Adipocyte (in vitro differentiated cells): ENCODE data around the gene MAPK8.
"Not testable (repeated sequence)": the region's sequence is repeated elsewhere in the genome, so short reads cannot be mapped to it uniquely, and the experiment has no call there.

Source experiments
- DNase-seq: peaks from one replicate; pipeline ENCODE4 v3.0.0-alpha.2; 2015; ENCODE audit warnings: low read depth
- H3K27me3 ChIP-seq: replicated peaks from 2 replicates; pipeline ENCODE4 v1.7.0; 2013; ENCODE audit warnings: mild to moderate bottlenecking, low read length, moderate library complexity; ENCODE audit not compliant: control insufficient read depth, insufficient read depth
- H3K36me3 ChIP-seq: 2 replicates; pipeline ENCODE4 v1.7.0; 2013; ENCODE audit warnings: low read length, mild to moderate bottlenecking, moderate library complexity; ENCODE audit not compliant: control insufficient read depth, insufficient read depth, severe bottlenecking
- H3K4me1 ChIP-seq: 2 replicates; pipeline ENCODE4 v1.7.0; 2013; ENCODE audit warnings: mild to moderate bottlenecking, low read length, moderate library complexity; ENCODE audit not compliant: control insufficient read depth, insufficient read depth
- H3K4me3 ChIP-seq: 2 replicates; pipeline ENCODE4 v1.7.0; 2013; ENCODE audit warnings: mild to moderate bottlenecking, low read length, moderate library complexity
- H3K9ac ChIP-seq: 2 replicates; pipeline ENCODE4 v1.7.0; 2013; ENCODE audit warnings: mild to moderate bottlenecking, low read length, moderate library complexity
- H3K9me3 ChIP-seq: 2 replicates; pipeline ENCODE4 v1.7.0; 2013; ENCODE audit warnings: mild to moderate bottlenecking, low read length, moderate library complexity; ENCODE audit not compliant: control insufficient read depth

Gene MAPK8

GRCh38 chr10:48421862-48422261 is 115.4 kb downstream of the MAPK8 start:
- not testable (repeated sequence) for H3K9me3 ChIP-seq, H3K9ac ChIP-seq, DNase-seq, H3K36me3 ChIP-seq, H3K4me3 ChIP-seq, H3K27me3 ChIP-seq, H3K4me1 ChIP-seq

GRCh38 chr10:48423884-48424283 is 117.4 kb downstream of the MAPK8 start:
- no peak for DNase-seq
- Histone ChIP-seq H3K9ac (no peak overlapping the region), H3K4me1 (no peaks in the 10 kb centered on the region), H3K27me3 (no peaks in the 10 kb centered on the region), H3K4me3 (no peak overlapping the region), H3K9me3 (no peaks in the 10 kb centered on the region), H3K36me3 (peaks cover 17% of the 10 kb centered on the region)

GRCh38 chr10:48428896-48429295 is 122.4 kb downstream of the MAPK8 start:
- Histone ChIP-seq H3K9me3 (no peaks in the 10 kb centered on the region), H3K9ac (no peak overlapping the region), H3K4me3 (no peak overlapping the region), H3K27me3 (no peaks in the 10 kb centered on the region), H3K36me3 (peaks cover 17% of the 10 kb centered on the region), H3K4me1 (peaks cover 4% of the 10 kb centered on the region)
- DNase-seq: no peak

- H3K27me3 ChIP-seq: no peaks in the 10 kb centered on the region
- H3K4me1 ChIP-seq: peaks cover 4% of the 10 kb centered on the region
- H3K9me3 ChIP-seq: no peaks in the 10 kb centered on the region
- H3K9ac ChIP-seq: no peak overlapping the region
- DNase-seq: no peak
- peaks cover 17% of the 10 kb centered on the region for H3K36me3 ChIP-seq
- H3K4me3 ChIP-seq: no peak overlapping the region
These were observed 122.8 kb downstream of the MAPK8 start for GRCh38 chr10:48429309-48429708.

- DNase-seq: no peak
- Histone ChIP-seq H3K36me3 (peaks cover 18% of the 10 kb centered on the region), H3K27me3 (no peaks in the 10 kb centered on the region)
These were observed 124.0 kb downstream of the MAPK8 start for GRCh38 chr10:48430402-48430993.

GRCh38 chr10:48431871-48432270 is 125.4 kb downstream of the MAPK8 start:
- peak; percentile 52 for DNase-seq
- H3K4me3 ChIP-seq: no peak overlapping the region
- peaks cover 26% of the 10 kb centered on the region for H3K36me3 ChIP-seq
- H3K9ac ChIP-seq: no peak overlapping the region
- H3K4me1 ChIP-seq: peaks cover 4% of the 10 kb centered on the region
- no peaks in the 10 kb centered on the region for H3K9me3 ChIP-seq
- no peaks in the 10 kb centered on the region for H3K27me3 ChIP-seq

More at GRCh38 chr10:48430402-48430993, 124.0 kb downstream of the MAPK8 start:
- Histone ChIP-seq H3K9ac (no peak overlapping the region), H3K4me1 (peaks cover 4% of the 10 kb centered on the region), H3K4me3 (no peak overlapping the region), H3K9me3 (no peaks in the 10 kb centered on the region)

- H3K27me3 ChIP-seq: no peaks in the 10 kb centered on the region
- peaks cover 26% of the 10 kb centered on the region for H3K36me3 ChIP-seq
- DNase-seq: no peak
- H3K9ac ChIP-seq: no peak overlapping the region
- H3K9me3 ChIP-seq: no peaks in the 10 kb centered on the region
- H3K4me1 ChIP-seq: peaks cover 22% of the 10 kb centered on the region
- H3K4me3 ChIP-seq: no peak overlapping the region
These were observed 131.1 kb downstream of the MAPK8 start for GRCh38 chr10:48437546-48437945.

GRCh38 chr10:48439031-48439430 is 132.6 kb downstream of the MAPK8 start:
- no peaks in the 10 kb centered on the region for H3K27me3 ChIP-seq
- DNase-seq: peak; percentile 65
- H3K9me3 ChIP-seq: no peaks in the 10 kb centered on the region
- peaks cover 22% of the 10 kb centered on the region for H3K4me1 ChIP-seq
- peaks cover 26% of the 10 kb centered on the region for H3K36me3 ChIP-seq
- H3K9ac ChIP-seq: peak overlapping the region; percentile 5
- H3K4me3 ChIP-seq: no peak overlapping the region

GRCh38 chr10:48439581-48440041 is 133.1 kb downstream of the MAPK8 start:
- Histone ChIP-seq H3K9me3 (no peaks in the 10 kb centered on the region), H3K9ac (peak overlapping the region; percentile 5), H3K36me3 (peaks cover 26% of the 10 kb centered on the region), H3K4me1 (peaks cover 22% of the 10 kb centered on the region), H3K4me3 (peak overlapping the region; percentile 10), H3K27me3 (no peaks in the 10 kb centered on the region)
- DNase-seq: no peak

- Histone ChIP-seq H3K4me1 (peaks cover 22% of the 10 kb centered on the region), H3K27me3 (no peaks in the 10 kb centered on the region), H3K4me3 (no peak overlapping the region), H3K36me3 (peaks cover 25% of the 10 kb centered on the region), H3K9me3 (no peaks in the 10 kb centered on the region), H3K9ac (no peak overlapping the region)
- no peak for DNase-seq
These were observed 134.3 kb downstream of the MAPK8 start for GRCh38 chr10:48440771-48441170.

- no peak for DNase-seq
- H3K36me3 ChIP-seq: peaks cover 18% of the 10 kb centered on the region
- H3K27me3 ChIP-seq: no peaks in the 10 kb centered on the region
- no peaks in the 10 kb centered on the region for H3K9me3 ChIP-seq
- H3K4me3 ChIP-seq: no peak overlapping the region
- no peak overlapping the region for H3K9ac ChIP-seq
- peaks cover 22% of the 10 kb centered on the region for H3K4me1 ChIP-seq
These were observed 135.8 kb downstream of the MAPK8 start for GRCh38 chr10:48442090-48442808.
